DMS53 treated with DMSO at 0.1 percent for 48 hours (cell line): ENCODE results near the gene TAS2R41.
"Not testable (repeated sequence)": the region's sequence is repeated elsewhere in the genome, so short reads cannot be mapped to it uniquely, and the experiment has no call there.

Source experiments
- DNase-seq: peaks from one replicate; lab custom pipeline; 2025; ENCODE audit not compliant: unreplicated experiment; lab: John Stamatoyannopoulos, UW

The TAS2R41 gene

DNA sequence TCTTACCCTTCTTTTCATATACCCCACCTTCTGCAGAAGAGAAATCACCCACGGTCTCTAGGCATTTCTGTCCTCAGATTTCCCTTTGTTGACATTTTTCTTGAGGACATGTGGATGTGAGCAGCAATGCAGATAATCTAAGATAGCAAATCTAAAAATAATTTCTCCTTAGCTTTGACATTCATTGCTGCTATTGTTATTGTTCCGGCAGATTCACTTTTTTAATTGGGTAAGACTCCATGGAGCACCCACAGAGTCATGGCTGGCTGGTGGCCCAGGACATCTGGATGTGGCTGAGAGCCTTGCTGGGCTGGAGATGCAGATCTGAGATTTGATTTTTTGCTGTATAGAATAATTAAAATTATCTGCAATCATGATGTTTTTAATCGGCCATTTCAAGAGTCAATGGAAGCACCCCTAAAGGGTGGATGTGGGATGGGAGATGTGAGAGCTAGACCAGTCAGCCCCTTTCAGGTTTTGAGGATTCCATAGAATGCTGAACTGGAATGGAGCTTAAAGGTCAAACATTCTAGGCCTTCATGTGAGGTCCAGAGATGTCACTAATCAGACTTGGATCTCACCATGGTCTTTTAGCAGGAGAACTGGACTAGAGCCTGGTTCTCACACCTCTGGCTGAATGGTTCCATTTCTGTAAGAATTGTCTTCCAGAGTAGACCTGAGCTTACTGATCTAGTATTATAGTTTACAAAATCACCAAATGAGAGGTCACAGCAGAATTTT is 37.5 kb downstream of the TAS2R41 start:
- DNase-seq = no peak

DNA sequence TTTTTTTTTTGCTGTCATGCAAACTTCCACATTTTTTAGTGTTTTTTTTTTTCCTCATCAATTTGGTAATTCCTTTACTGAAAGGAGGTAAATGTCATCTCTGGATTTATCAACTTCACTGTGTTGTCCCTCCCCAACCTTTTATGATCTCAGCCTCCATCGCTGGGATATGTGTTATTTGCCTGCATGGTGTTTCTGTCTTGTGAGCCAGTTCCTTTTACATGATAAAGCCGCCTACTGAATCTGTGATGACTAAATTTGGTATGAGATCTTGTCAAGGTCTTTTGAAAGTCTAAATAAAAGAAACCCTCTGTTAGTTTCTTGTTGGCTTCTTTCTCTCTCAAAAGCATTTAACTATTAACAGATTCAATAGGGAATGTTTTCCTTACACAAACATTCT is 39.3 kb downstream of the TAS2R41 start:
- no peak for DNase-seq

DNA sequence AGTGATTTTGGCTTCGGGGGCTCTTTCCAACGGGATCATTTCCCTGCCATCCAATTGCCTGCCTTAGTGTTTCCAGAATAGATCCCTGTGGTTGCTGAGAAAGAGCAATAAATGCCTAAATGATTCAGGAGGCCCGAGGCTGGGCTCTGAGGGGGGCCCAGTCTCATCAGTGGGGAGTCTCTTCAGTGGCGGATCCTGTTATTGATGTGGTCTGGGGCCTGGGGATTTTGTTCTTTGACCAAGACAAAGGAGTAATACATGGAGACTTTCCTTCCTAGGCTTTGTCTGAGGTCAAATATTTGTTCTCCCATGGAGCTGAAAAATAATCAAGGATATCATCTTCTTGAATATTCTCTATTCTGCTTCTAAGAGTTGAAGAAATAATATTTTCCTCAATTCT is 40.8 kb downstream of the TAS2R41 start:
- no peak for DNase-seq

DNA sequence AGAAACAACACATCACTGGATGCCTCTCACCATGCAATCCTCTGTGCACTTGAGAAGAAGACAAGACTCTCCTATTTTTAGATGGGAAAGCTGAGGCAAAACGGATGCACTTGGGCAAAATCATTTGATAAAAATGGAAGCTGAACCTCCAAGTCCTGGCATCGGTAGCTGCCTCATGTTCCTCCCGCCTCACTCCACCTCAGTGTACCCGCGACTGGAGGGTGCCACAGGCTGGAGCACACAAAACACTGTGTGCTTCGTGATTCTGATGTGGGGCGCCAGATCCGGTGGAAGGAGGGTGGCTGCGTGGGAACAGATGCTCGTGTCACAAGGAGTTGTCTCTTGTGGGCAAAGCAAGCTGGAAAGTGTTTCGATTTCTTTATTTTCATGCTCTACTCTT is 41.3 kb downstream of the TAS2R41 start:
- no peak for DNase-seq

DNA sequence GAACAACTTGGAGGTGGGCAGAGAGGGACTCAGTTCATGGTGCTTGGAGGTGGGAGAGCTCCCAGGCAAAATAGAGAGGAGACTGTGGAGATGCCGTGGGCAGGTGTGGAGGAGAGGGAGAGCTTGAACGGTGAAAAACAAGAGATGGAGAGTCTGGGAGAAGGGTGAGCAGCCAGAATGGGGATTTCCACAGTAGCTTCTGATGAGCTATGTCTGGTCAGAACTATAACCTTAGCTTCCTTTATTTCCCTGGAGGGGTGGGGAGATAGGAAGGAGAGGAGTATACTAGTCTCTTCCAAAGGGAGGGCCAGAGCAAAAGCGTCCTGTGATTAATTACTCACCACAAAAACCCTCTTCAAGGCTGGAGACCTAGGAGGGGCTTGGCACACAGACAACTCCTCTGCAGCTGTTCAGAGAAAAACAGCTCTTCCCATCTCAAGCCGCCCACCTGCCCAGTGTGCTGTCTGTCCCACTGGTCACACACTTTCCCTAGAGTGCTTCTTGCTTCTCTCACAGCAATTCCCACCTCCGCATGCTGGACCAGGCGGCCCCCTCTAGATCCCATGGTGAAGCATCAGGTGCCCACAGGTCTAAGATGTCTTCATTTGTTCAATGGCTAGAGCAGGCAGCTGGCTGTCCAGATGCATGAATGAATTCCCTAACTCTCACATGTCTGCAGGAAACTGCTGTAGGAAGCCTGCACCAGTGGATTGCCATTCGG is 41.9 kb downstream of the TAS2R41 start:
- no peak for DNase-seq

DNA sequence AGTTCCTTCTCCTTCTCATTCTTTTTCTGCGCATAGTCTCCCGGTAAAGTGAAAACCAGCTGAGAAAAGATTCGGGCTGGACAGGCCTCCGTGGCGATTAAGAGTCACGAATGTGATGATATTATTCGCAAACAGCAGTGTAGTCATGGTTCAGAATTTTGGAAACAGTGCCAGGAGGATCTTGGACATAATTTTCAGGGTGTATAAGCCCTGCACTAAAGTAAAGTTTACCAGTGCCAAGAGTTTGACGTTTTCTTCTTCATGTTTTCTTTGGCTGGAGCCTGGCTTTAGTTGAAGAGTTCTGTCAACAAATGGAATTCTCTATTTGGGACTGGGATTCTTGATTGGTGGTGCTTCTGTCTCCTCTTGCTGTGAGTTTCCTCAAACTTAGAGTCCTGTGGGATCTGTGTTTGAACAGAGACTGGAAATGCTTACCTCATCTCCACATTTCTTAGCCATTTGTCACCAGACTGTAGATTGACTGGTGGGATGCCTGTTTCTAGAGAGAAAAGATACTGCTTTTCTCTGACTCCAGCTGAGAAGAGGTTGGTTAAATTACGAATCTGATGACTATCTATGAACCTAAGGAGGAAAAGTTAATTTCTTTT is 44.7 kb downstream of the TAS2R41 start:
- not testable (repeated sequence) for DNase-seq
